H9 (cell line): Measurements from ENCODE around the gene SETDB1. TPM values are rescaled to one million over a fixed set of nuclear protein-coding genes. Genes with fewer than 3 reads are reported as not detected.

Experiments
- DNase-seq: peaks from one replicate; pipeline ENCODE4 v3.0.0-alpha.2; 2017
- H2AFZ ChIP-seq: one replicate; pipeline ENCODE4 v1.6.1; 2013; ENCODE audit warnings: mild to moderate bottlenecking, low read length, control low read depth, moderate library complexity
- H2AK5ac ChIP-seq: 2 replicates; pipeline ENCODE4 v1.6.1; 2013; ENCODE audit warnings: low read length, control low read depth, mixed read lengths; ENCODE audit not compliant: insufficient read length
- H2BK120ac ChIP-seq: one replicate; pipeline ENCODE4 v1.6.1; 2013; ENCODE audit warnings: low read depth, mild to moderate bottlenecking, low read length, control low read depth, inconsistent platforms; ENCODE audit not compliant: poor library complexity, severe bottlenecking
- H2BK12ac ChIP-seq: 2 replicates; pipeline ENCODE4 v1.6.1; 2013; ENCODE audit warnings: low read length, control low read depth, mixed read lengths, low read depth; ENCODE audit not compliant: insufficient read length
- H2BK15ac ChIP-seq: 2 replicates; pipeline ENCODE4 v1.6.1; 2013; ENCODE audit warnings: low read depth, low read length, control low read depth
- H2BK20ac ChIP-seq: one replicate; pipeline ENCODE4 v1.6.1; 2013; ENCODE audit warnings: low read depth, mild to moderate bottlenecking, low read length, control low read depth, inconsistent platforms; ENCODE audit not compliant: poor library complexity, severe bottlenecking
- H2BK5ac ChIP-seq: 2 replicates; pipeline ENCODE4 v1.6.1; 2013; ENCODE audit warnings: low read length, control low read depth, mixed read lengths; ENCODE audit not compliant: insufficient read length
- H3K14ac ChIP-seq: 2 replicates; pipeline ENCODE4 v1.6.1; 2013; ENCODE audit warnings: low read length, control low read depth; ENCODE audit not compliant: insufficient read depth
- H3K18ac ChIP-seq: 2 replicates; pipeline ENCODE4 v1.6.1; 2013; ENCODE audit warnings: low read depth, mild to moderate bottlenecking, mixed read lengths, low read length, control low read depth; ENCODE audit not compliant: insufficient read length
- H3K23ac ChIP-seq: 2 replicates; pipeline ENCODE4 v1.6.1; 2013; ENCODE audit warnings: low read length, control low read depth, mixed read lengths, low read depth; ENCODE audit not compliant: insufficient read length
- H3K23me2 ChIP-seq: 2 replicates; pipeline ENCODE4 v1.6.1; 2013; ENCODE audit warnings: low read depth, mild to moderate bottlenecking, mixed read lengths, low read length, control low read depth; ENCODE audit not compliant: insufficient read length, poor library complexity, severe bottlenecking
- H3K27ac ChIP-seq: 2 replicates; pipeline ENCODE4 v1.5.1; 2013; ENCODE audit warnings: low read length, control low read depth, mixed read lengths, low read depth; ENCODE audit not compliant: insufficient read length
- H3K27me3 ChIP-seq: 2 replicates; pipeline ENCODE4 v1.6.1; 2013; ENCODE audit warnings: low read length, control low read depth, inconsistent platforms; ENCODE audit not compliant: insufficient read depth
- H3K4ac ChIP-seq: 2 replicates; pipeline ENCODE4 v1.6.1; 2013; ENCODE audit warnings: low read depth, mild to moderate bottlenecking, control low read depth, inconsistent platforms, low read length, moderate library complexity
- H3K4me1 ChIP-seq: 2 replicates; pipeline ENCODE4 v1.6.1; 2013; ENCODE audit warnings: low read length, control low read depth, inconsistent platforms; ENCODE audit not compliant: insufficient read depth
- H3K4me2 ChIP-seq: 2 replicates; pipeline ENCODE4 v1.6.1; 2013; ENCODE audit warnings: low read length, control low read depth, mixed read lengths; ENCODE audit not compliant: insufficient read length, insufficient read depth
- H3K56ac ChIP-seq: 2 replicates; pipeline ENCODE4 v1.6.1; 2013; ENCODE audit warnings: low read depth, mild to moderate bottlenecking, mixed read lengths, low read length, control low read depth; ENCODE audit not compliant: insufficient read length
- H3K79me1 ChIP-seq: 2 replicates; pipeline ENCODE4 v1.6.1; 2013; ENCODE audit warnings: low read depth, mild to moderate bottlenecking, moderate library complexity, low read length, control low read depth, inconsistent platforms; ENCODE audit not compliant: insufficient read depth, poor library complexity, severe bottlenecking
- H3K79me2 ChIP-seq: 2 replicates; pipeline ENCODE4 v1.6.1; 2013; ENCODE audit warnings: low read length, control low read depth, inconsistent platforms; ENCODE audit not compliant: insufficient read depth
- H3K9ac ChIP-seq: 2 replicates; pipeline ENCODE4 v1.6.1; 2013; ENCODE audit warnings: low read length, control low read depth, mixed read lengths; ENCODE audit not compliant: insufficient read length; ENCODE audit errors: extremely low read depth
- H3K9me3 ChIP-seq: one replicate; pipeline ENCODE4 v1.6.1; 2013; ENCODE audit warnings: low read depth, low read length, inconsistent platforms; ENCODE audit not compliant: control insufficient read depth
- H3T11ph ChIP-seq: one replicate; pipeline ENCODE4 v1.6.1; 2013; ENCODE audit warnings: mild to moderate bottlenecking, low read length, control low read depth, inconsistent platforms
- H4K20me1 ChIP-seq: one replicate; pipeline ENCODE4 v1.6.1; 2013; ENCODE audit not compliant: control insufficient read depth, insufficient read length, insufficient read depth
- H4K5ac ChIP-seq: 2 replicates; pipeline ENCODE4 v1.6.1; 2013; ENCODE audit warnings: low read depth, mild to moderate bottlenecking, mixed read lengths, low read length, control low read depth; ENCODE audit not compliant: insufficient read length
- H4K8ac ChIP-seq: replicated peaks from 2 replicates; pipeline ENCODE4 v1.6.1; 2013; ENCODE audit warnings: low read length, control low read depth, mixed read lengths, low read depth; ENCODE audit not compliant: insufficient read length
- H4K91ac ChIP-seq: 2 replicates; pipeline ENCODE4 v1.6.1; 2013; ENCODE audit warnings: low read depth, mild to moderate bottlenecking, moderate library complexity, mixed read lengths, low read length, control low read depth; ENCODE audit not compliant: insufficient read length
- H3K27ac Mint-ChIP-seq, 3 experiments: 2 replicates in 2 of 3; 3 replicates in 1 of 3; pipeline ENCODE4 v1.8.0; 2020 to 2021; ENCODE audit warnings: mixed read lengths in 3 of 3, mild to moderate bottlenecking in 1 of 3, moderate library complexity in 1 of 3
- H3K27me3 Mint-ChIP-seq: 2 replicates; pipeline ENCODE4 v1.8.0; 2021; ENCODE audit warnings: low read depth, mild to moderate bottlenecking, moderate library complexity, mixed read lengths
- H3K36me3 Mint-ChIP-seq, 3 experiments: 2 replicates in 2 of 3; 3 replicates in 1 of 3; pipeline ENCODE4 v1.8.0; 2020 to 2021; ENCODE audit warnings: low read depth in 3 of 3, mixed read lengths in 3 of 3; ENCODE audit not compliant: insufficient read depth in 1 of 3
- H3K4me1 Mint-ChIP-seq, 2 experiments: 2 replicates each; pipeline ENCODE4 v1.8.0; 2020; ENCODE audit warnings: mixed read lengths in 2 of 2
- H3K4me3 Mint-ChIP-seq, 2 experiments: 2 replicates in 1 of 2; 3 replicates in 1 of 2; pipeline ENCODE4 v1.8.0; 2020 to 2021; ENCODE audit warnings: mild to moderate bottlenecking in 2 of 2, mixed read lengths in 2 of 2, moderate library complexity in 1 of 2
- H3K9me3 Mint-ChIP-seq, 2 experiments: 2 replicates in 1 of 2; 3 replicates in 1 of 2; pipeline ENCODE4 v1.8.0; 2020; ENCODE audit warnings: mild to moderate bottlenecking in 2 of 2, mixed read lengths in 2 of 2, moderate library complexity in 1 of 2
- CTCF ChIP-seq: fragments of 200-600 bp; sonication (generic); conservative IDR thresholded peaks from 3 replicates; pipeline ENCODE4 v1.8.0; 2021; ENCODE audit warnings: antibody characterized with exemption, mild to moderate bottlenecking
- WGBS: extraction: QIAGEN DNeasy Blood & Tissue Kit; methylation state at CpG from one replicate; pipeline ENCODE4 v1.1.7; 2013; ENCODE audit warnings: missing lambda C conversion rate, low lambda C conversion rate, mixed read lengths; ENCODE audit not compliant: insufficient read length; ENCODE audit errors: extremely low coverage; 5-methylcytosine and 5-hydroxymethylcytosine counted together
- total RNA-seq: library from RNA; stranded (reverse); gene quantifications from 2 replicates; pipeline ENCODE4 v1.2.1, GENCODE V29; 2021

The SETDB1 gene
- total RNA-seq, 1 experiment from 2014 or later: 62.1 TPM

- Mint-ChIP-seq H3K4me1 (peaks cover 7 to 8% of the 10 kb centered on the region in 2 experiments), H3K27me3 (no peaks in the 10 kb centered on the region), H3K9me3 (no peaks in the 10 kb centered on the region; a peak in 1 of 5 replicates), H3K36me3 (peaks cover 3 to 8% (median 5%) of the 10 kb centered on the region in 3 experiments; a peak in 6 of 7 replicates), H3K27ac (no peak overlapping the region), H3K4me3 (no peak overlapping the region)
- no peak for TF ChIP-seq CTCF
- no peak overlapping the region for H2AK5ac ChIP-seq
- H3K27ac ChIP-seq: no peak overlapping the region
- H3K14ac ChIP-seq: no peak overlapping the region
- no peak overlapping the region for H3K18ac ChIP-seq
- no peaks in the 10 kb centered on the region for H3K9me3 ChIP-seq
- no peak overlapping the region for H3K4ac ChIP-seq
- no peak overlapping the region for H3T11ph ChIP-seq
- no peak overlapping the region for H4K91ac ChIP-seq
- no peaks in the 10 kb centered on the region; the same call in 1 of the 2 replicates for H3K79me2 ChIP-seq
- no peaks in the 10 kb centered on the region; the same call in 1 of the 2 replicates for H3K4me1 ChIP-seq
- H4K5ac ChIP-seq: no peak overlapping the region
- H4K20me1 ChIP-seq: no peaks in the 10 kb centered on the region
- no peak overlapping the region for H3K23ac ChIP-seq
- no peak overlapping the region for H2BK20ac ChIP-seq
- no CpG with 5 or more reads among the region's 2 CpGs for WGBS
- H2AFZ ChIP-seq: no peak overlapping the region
- H3K27me3 ChIP-seq: no peaks in the 10 kb centered on the region
- DNase-seq: no peak
- no peak overlapping the region for H4K8ac ChIP-seq
- H2BK120ac ChIP-seq: no peak overlapping the region
- H2BK15ac ChIP-seq: no peak overlapping the region
- no peaks in the 10 kb centered on the region for H3K79me1 ChIP-seq
- no peak overlapping the region for H3K56ac ChIP-seq
- peaks cover 7% of the 10 kb centered on the region for H3K23me2 ChIP-seq
- no peak overlapping the region for H2BK5ac ChIP-seq
- no peak overlapping the region for H3K4me2 ChIP-seq
- no peak overlapping the region for H2BK12ac ChIP-seq
- H3K9ac ChIP-seq: no peak overlapping the region
Measured at GRCh38 chr1:151013518-151013917, 87.4 kb downstream of the SETDB1 start.

Other genes starting within 250 kb of the SETDB1 start
- 30.0 and 30.5 TPM in 2 replicates for gene GOLPH3L, start 229.2 kb upstream of the SETDB1 start, total RNA-seq
- not detected in 2 replicates for gene HORMAD1, start 205.5 kb upstream of the SETDB1 start, total RNA-seq
- gene CTSS, start 160.6 kb upstream of the SETDB1 start, total RNA-seq: not detected in 2 replicates
- 4.2 and 4.3 TPM in 2 replicates for gene CTSK, start 118.1 kb upstream of the SETDB1 start, total RNA-seq
- gene ARNT, start 49.8 kb upstream of the SETDB1 start, total RNA-seq: 19.1 and 22.7 TPM in 2 replicates
- not detected in 2 replicates for gene CTXND2, start 39.2 kb upstream of the SETDB1 start, total RNA-seq
- 201 and 209 TPM in 2 replicates for gene CERS2, start 48.5 kb downstream of the SETDB1 start, total RNA-seq
- gene ANXA9, start 55.9 kb downstream of the SETDB1 start, total RNA-seq: 0.81 and 0.92 TPM in 2 replicates
- gene MINDY1, start 80.5 kb downstream of the SETDB1 start, total RNA-seq: 6.4 and 6.8 TPM in 2 replicates
- 21.0 and 22.3 TPM in 2 replicates for gene PRUNE1, start 82.1 kb downstream of the SETDB1 start, total RNA-seq
- 1.2 and 1.5 TPM in 2 replicates for gene BNIPL, start 110.2 kb downstream of the SETDB1 start, total RNA-seq
- 3.6 and 4.8 TPM in 2 replicates for gene C1orf56, start 121.4 kb downstream of the SETDB1 start, total RNA-seq
- 83.9 and 87.3 TPM in 2 replicates for gene CDC42SE1, start 133.3 kb downstream of the SETDB1 start, total RNA-seq
- 13.0 and 13.2 TPM in 2 replicates for gene MLLT11, start 134.0 kb downstream of the SETDB1 start, total RNA-seq
- 3.8 and 4.1 TPM in 2 replicates for gene GABPB2, start 144.4 kb downstream of the SETDB1 start, total RNA-seq
- gene SEMA6C, start 220.3 kb downstream of the SETDB1 start, total RNA-seq: 11.5 and 12.3 TPM in 2 replicates
- not detected in 2 replicates for gene TNFAIP8L2, start 230.3 kb downstream of the SETDB1 start, total RNA-seq
- 5.8 and 6.7 TPM in 2 replicates for gene LYSMD1, start 239.5 kb downstream of the SETDB1 start, total RNA-seq
- gene SCNM1, start 239.8 kb downstream of the SETDB1 start, total RNA-seq: 54.1 and 60.5 TPM in 2 replicates
- 0.42 and 1.6 TPM in 2 replicates for gene TMOD4, start 249.6 kb downstream of the SETDB1 start, total RNA-seq